ELF-1 (cell line): ENCODE results near the gene CDCP2.
"Not testable (repeated sequence)": the region's sequence is repeated elsewhere in the genome, so short reads cannot be mapped to it uniquely, and the experiment has no call there.

Experiments used
- DNase-seq: peaks from one replicate; pipeline ENCODE4 v3.0.0-alpha.2; 2016; ENCODE audit warnings: low read depth, low spot score

Gene CDCP2

DNA sequence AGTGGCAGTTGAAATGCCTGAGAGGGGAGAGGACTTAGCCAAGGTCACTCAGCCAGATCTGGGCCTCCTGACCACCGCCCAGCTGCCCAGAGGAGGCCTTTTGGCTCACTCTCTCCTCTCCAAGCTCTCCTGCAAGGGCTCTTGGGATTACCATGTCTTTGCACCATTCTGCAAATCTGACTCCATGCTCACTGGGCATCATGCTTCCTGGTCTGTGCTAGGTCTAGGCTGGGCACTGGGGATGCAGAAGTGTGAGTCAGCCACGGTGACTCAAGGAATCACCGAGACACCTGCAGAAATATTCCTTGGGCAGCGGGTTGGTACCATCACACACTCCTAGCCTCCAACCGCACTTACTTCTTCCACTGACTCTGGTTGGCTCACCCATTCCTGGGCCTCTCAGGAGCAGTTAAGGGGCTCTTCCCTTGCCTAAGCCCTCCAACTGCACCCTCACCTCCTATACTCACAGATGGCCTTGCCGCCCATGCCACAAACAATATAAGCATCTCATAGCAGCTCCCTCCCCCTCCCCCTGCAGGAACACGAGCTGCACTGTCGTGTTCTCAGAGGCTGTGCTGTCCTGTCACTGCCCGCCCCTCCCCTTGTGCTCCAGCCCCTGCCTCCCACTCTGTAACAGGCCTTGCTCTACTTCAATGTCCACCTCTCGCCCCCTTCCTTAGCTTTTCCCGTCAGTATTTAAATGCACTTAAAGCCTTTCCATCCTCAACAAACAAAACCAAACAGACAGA lies 34.8 kb downstream of the CDCP2 start:
- no peak for DNase-seq

DNA sequence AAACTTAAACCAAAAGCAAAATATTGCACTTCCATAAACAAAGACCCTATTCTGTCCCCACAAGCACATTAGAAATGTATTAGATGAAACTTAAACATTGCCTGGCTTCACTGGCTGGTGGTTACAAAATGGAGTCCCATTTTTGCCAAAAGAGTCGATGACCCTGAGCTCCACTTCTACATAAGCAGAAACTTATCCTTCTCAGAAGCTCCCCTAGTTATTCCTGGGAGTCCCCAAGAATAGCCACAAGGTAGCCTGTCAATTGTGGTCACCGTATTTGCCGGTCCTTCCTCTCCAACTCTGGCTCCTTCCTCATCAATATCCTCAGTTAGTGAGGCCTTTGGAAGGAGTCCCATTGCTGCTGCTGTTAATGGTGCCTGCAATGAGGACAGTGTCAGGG lies 37.3 kb downstream of the CDCP2 start:
- DNase-seq: no peak

DNA sequence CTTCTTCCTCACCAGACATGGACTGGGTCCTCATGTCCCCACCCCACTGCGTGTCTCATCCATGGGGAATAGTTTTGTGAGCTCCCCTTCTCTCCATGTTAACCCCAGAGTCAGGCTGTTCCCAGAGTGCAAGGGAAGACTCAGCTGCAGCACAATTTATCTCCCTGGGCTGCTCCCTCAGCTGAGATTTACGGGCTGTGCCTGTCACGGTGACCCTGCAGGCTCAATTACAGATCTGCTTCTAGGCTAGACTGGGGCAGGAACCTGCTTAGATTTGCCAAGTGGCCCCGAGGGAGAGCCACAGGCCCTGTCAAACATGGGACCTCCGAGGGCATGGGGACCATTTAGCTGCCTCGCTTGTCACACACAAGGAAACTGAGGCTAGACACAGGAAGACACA lies 37.8 kb downstream of the CDCP2 start:
- DNase-seq: no peak

DNA sequence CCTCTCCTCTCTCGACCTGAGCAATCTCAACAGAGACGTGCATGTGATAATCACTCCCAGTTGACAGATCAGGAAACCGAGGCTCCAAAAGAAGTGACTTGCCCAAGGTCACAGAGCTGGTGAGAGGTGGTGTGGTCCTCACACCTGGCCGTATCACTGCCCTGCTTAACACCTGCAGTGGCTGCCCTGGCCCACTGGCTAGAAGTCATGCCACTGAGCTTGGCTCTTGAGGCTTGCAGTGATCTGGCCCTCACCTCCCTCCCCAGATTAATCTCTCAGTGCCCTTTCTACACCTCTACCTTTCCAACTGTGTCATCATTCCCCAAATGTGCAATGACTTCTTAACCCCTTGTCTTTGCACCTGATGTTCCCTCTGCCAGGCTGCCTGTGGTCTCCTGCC lies 38.8 kb downstream of the CDCP2 start:
- no peak for DNase-seq

DNA sequence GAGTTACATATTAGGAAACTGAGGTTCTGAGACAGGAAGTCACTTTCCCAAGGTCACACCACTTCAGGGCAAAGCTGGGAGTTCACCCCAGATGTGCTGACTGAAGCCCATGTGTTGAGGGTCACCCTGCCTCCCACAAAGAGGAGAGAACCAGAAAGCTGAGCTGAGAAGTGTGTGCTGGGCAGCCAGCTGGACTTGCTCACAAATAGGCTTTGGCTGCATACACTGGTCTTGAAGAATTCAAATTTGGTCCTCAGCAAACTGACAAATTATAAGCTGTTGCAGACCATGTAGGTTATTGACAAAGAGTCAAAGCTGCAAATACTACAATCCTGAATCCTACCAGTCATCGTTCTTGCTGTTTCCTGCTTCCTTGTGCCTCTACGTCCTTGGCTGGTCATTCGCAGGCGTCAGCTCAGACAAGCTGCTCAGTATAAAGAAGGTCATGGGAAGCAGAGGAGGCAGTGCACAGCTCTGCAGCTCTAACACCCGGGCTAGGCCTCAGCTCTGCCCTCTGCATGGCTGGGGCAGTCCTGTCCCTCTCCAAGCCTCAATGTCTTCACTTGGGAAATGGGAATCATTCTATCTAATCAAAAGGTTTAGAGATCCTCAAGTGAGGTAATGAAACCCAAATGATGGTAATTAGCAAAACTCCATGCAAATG lies 40.0 kb downstream of the CDCP2 start:
- DNase-seq: no peak

DNA sequence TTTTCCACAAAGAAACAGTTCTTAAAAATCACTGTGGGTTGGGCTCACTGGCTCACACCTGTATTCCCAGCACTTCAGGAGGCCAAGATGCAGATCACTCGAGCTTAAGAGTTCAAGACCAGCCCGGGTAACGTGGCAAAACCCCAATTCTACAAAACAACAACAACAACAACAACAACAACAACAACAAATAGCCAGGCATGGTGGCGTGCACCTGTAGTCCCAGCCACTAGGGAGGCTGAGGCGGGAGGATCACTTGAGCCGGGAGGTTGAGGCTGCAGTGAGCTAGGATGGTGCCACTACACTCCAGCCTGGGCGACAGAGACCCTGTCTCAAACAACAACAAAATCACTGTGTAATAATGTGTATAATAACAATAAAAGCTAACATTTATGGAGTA lies 40.8 kb downstream of the CDCP2 start:
- no peak for DNase-seq

DNA sequence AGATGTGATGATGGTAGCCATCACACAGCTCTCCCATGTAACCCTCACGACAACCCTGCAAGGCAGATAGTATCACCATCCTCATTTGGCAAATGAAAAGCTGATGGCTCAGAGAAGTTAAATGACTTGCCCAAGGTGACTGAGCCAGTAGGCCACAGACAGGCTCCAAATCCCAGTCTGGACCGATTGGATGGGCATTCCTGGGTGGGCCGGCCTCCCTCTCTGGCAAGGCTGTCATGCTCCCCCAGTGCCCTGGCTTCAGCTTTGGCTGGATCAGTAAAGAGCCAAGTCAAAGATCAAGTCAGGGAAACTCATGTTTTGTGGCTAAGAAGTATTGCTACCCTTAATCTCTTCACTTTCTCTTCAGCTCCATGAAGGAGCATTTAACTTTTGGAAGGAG lies 41.2 kb downstream of the CDCP2 start:
- DNase-seq: no peak

DNA sequence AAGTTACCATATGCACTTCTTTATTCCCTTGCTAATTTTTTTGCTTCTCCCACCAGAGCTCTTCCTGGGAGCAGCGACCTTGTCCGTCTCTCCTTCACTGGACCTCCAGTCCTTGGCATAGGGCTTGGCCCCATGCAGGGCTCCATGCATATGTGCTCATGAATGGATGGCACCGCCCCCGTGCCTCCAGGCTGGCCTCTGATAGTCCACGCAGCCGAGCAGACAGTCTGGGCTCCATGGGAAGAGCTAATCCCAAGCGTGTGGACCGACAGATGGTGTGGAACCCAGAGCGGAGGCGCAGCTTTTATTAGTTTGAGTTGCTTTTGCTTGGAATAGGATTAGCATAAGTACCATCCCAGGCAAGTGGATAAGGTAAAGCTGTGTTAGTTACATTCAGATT lies 41.8 kb downstream of the CDCP2 start:
- DNase-seq: no peak

DNA sequence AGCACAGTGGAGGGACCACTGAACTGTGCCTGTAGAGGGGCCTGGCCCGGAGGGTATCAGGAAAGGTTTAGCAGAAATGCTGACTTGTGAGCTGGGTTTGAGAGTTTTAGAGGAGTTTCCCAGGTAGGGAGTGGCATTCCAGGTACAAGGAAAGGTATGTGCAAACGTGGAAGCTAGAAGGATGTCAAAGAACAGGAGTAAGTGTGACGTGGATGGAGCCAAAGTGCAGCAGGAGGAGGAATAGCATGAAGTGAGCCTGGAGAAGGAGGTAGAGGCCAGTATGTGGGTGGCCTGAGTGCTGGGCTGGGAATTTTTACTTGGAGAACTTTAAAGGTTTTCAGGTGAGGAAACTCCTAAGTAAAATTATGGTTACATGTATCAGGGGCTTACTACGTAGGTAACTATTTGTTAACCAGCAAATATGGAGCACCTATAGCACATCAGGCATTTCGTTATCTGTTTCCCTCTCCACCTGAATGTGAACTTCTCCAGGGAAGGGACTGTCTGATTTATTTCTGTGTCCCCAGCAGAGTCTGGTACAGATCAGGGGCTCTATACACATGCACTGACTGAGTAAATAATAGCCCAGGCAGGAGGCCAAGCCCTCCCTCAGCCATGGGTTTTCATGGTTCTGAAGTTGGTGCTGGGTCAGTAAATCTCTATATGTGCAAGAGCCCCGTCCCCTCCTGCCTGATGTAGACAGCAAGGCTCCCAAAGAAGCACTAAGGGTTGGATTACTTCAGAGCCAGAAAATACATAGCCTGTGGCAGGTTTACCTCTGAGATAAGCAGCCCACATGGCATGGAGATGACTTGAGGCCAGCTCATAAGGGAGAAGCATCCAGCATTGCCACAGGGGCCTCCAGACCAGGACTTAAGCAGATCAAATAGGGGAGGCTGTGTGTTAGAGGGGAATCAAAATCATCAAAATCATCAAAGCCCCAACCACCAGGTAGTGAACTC lies 43.4 kb downstream of the CDCP2 start:
- DNase-seq: no peak

DNA sequence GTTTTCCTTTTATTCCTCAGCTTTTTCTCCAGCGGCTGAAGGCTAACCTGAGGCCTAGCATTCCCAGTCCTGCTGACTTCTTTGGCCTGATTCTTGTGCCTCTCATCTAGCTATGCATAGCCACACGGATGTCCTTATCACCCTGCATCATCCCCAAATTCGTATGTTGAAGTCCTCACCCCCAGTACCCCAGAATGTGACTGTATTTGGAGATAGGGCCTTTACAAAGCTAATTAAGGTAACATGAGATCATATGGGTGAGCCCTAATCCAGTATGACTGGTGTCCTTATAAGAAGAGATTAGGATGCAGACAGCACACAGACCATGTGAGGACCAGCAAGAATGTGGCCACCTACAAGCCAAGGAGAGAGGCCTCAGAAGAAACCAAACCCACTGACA lies 44.6 kb downstream of the CDCP2 start:
- no peak for DNase-seq

DNA sequence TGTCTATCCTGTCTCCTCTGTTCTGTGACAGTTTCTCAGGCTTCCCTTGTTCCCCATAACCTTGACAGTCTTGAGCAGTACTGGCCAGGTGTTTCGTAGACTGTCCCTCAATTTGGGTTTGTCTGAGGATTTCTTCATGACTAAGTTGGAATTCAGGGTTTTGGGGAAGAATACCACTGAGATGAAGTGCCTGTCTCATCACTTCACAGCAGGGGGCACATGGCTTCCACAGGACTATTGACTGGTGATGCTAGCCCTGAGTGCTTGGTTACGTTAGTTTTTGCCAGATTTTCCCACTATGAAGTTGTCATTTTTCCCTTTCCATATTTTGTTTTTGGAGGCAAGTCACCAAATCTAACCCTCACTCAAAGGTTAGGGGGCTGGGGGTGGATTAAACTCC lies 45.7 kb downstream of the CDCP2 start:
- DNase-seq: no peak

DNA sequence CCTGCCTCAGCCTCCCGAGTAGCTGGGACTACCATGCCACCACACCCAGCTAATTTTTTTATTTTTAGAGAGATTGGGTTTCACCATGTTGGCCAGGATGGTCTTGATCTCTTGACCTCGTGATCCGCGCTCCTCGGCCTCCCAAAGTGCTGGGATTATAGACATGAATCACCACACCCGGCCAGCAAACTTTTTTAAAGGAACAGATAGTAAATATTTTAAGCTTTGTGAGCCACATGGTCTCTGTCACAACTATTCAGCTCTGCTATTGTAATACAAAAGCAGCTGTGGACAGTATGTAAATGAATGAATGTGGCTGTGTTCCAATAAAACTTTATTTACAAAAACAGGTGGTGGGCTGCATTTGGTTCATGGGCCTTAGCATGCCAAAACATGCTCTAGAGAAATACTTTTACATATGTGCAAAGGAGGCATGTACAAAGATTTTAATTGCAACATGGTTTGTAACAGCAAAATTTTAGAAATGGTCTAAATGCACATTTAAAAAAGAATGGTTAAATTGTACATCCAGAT lies 47.0 kb downstream of the CDCP2 start:
- no peak for DNase-seq

DNA sequence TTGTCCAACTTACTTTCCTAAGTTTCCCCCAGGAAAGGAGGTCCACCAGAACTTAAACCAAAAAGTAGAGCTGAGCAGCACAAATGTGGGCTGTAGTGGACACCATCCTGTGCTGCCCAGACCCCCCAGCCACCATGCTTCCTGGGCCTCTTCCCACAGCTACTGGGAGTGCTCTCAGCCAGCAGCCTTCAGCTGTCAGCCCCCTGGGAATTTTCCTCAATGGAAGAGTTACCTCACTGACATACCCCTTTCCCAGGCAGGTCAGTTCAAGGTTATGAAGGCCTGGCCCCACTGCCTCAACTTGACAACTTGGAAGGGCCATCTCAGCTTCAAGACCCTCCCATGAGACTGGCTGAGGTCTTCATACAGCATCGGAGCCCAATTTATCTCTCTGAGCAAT lies 47.7 kb downstream of the CDCP2 start:
- no peak for DNase-seq

DNA sequence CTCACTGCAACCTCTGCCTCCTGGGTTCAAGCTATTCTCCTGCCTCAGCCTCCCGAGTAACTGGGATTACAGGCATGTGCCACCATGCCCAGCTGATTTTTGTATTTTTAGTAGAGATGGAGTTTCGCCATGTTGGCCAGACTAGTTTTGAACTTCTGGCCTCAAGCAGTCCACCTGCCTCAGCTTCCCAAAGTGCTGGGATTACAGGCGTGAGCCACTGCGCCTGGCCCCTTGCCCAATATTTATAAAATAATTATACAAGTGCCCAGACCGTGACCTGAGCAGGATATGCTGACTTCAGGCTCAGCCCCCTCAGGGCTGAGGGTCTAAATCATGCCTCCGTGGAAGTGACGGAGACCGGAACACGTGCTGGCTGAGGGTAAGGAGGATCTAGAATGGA lies 48.2 kb downstream of the CDCP2 start:
- not testable (repeated sequence) for DNase-seq

DNA sequence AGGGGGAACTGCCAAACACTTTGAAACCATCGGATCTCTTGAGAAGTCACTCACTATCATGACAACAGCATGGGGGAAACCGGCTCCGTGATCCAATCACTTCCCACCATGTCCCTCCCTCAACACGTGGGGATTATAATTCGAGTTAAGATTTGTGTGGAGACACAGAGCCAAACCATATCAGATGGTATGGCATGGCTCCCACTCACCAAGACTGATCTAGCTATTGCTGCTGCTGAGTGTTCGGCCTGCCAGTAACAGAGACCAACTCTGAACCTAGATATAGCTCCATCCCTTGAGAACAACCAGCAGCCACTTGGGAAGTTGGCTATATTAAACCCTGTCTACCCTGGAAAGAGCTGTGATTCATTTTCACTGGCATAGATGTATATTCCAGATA lies 49.4 kb downstream of the CDCP2 start:
- no peak for DNase-seq

DNA sequence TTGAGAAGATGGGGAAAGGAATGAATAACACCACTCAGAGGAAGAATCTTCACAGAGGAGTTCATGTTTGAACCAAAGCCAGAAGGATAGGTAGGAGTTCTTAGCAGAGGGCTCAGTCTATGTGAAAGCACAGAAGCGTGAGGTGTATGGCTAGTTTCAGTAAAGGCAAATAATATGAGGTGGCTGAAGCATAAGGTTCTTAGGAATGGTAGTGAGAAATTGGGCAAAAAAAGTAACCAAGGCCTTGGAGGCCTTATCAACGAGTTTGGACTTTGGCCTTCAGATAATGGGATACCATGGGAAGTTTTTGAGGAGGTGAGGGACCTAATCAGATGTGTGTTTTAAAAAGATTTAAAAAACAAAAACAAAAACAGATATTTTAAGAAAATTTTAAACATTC lies 52.3 kb downstream of the CDCP2 start:
- no peak for DNase-seq

DNA sequence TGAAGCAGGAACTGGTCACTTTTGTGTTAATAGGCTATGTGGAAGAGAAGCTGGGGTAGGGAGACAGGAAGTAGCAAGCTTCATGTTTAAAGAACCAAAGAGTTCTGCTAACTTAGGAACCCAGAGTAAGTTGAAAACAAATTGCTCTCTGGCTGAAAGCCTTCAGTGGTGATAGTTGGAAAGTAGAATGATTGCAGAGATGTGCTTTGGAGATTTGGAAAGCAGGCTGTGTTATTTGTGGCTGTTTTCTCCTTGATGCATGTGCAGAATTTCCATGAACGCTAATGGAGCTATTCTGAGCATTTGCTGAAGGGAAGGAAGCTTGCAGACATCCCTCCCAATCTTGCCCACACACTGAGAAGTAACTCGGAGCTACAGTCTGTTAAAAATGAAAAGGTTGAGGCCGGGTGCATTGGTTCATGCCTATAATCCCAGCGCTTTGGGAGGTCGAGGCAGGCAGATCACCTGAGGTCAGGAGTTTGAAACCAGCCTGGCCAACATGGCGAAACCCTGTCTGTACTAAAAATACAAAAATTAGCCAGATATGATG lies 53.7 kb downstream of the CDCP2 start:
- DNase-seq: no peak

DNA sequence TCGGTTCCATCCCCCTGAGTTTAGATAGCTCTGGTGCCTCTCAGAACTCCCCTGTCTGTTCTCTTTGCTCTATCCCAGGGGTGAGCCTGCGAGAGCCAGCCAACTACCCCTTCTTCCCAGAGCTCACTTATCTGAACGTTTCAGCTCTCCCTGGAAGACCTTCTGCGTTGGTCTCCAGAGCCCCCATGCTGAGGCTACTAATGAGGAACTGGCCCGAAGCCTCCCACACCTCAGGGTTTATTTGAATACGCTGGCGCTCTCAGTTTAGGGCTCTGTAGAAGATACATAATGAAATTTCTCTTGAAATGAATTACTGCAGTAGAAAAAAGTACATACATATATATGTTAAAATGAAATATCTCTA lies 55.9 kb downstream of the CDCP2 start:
- no peak for DNase-seq

DNA sequence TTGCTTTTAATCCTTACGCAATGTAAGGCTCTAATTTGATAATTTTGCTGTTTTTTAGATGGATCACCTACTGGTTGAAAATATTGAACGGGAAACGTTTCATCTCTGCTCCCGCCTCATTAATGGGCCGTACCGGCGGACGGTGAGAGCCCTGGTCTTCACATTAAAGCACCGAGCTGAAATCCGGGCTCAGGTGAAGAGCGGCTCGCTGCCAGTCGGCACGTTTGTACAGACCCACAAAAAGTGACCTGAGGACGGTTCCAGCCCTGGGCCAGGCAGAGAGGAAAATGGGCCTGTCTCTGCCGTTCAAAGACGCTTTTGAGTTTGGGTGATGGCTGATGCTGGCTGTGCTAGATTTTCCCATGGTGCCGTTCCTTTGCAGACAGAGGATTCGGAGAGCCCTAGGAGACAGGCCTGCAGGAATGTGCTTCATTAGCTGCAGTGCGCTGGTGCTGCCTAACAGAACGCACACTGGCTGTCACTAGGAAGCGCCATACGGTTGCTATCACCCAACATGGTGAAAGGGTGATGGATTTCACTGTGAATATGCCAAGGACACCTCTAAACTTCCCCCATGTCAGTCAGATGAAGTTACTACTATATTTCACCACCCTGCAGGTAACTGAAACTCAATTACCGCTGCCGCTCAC lies 56.4 kb downstream of the CDCP2 start:
- DNase-seq: no peak

DNA sequence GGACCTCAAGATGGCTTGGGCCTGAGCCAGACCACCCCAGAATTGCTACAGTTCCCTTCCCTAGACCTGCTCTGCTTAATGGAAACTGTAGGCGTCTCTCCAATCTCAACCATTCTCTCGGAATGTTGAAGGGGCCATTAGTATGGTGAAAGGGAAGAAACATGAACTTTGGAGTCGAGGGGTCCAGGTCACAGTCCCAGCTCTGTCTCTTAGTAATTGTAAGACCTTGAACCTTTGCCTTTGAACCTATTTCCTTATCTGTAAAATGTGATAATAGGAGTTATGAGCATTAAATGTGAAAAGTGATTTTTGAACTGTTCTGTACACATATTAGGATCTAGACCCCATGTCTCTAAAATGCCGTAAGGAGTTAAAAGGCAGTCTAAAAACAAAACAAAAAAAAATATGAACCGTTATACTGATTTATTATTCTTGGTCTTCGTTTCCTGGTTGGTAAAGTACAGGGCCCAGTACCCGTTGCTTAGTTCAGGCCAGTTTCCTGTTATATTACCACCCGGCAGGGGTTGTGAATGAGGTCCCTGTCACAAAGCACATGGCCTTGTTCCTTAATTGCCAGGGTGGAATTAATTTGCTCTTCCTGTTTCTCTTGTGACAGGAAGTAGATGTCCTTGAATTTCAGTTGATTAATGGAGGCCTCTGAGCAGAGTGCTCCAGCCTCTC lies 57.1 kb downstream of the CDCP2 start:
- no peak for DNase-seq

DNA sequence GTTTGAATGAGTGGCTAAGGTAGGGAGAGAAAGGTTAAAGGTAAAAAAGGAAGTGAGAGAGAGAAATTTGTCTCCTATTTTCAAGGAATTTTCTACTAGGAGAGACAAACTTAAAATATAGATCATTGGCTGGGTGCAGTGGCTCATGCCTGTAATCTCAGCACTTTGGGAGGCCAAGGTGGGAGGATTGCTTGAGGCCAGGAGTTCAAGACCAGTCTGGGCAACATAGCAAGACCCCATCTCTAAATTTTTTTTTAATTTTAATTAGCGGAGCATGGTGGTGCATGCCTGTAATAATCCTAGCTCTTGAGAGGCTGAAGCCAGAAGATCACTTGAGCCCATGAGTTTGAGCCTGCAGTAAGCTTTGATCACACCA lies 58.1 kb downstream of the CDCP2 start:
- DNase-seq: not testable (repeated sequence)
